GM11168 (cell line): Measurements from ENCODE around the gene SYK.

Experiments
- in situ Hi-C: fragments of 300-500 bp; cut with MboI; formaldehyde crosslinking; loops from one replicate; pipeline ENCODE4 v1.12.0; 2022; ENCODE audit warnings: low sequenced_read_pairs; ENCODE audit not compliant: unreplicated experiment

The SYK gene

DNA sequence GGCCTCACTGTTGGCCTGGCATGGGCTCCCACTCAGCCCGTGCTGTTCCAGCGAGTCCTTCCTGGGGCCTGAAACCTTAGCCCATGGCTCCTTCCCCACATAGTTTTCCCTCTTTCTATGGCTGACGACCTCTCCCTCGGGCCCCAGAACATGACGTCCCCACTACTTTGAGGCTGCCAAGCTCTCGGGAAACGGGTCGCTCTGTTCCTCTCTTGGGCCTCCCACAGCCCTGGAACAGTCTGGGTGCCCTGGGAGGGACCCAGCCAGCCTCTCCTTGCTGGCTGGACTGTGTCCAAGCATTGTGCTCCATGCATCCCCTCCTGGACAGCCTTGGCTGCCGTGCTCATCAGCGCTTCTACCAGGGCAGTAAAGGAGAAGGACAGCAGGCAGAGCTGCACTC, 118.3 kb downstream of the SYK start:
- in situ Hi-C loops: loop anchor here (5.0 to 25.0 kb wide), 2 partner anchors 507 to 742 kb away; no protein-coding TSS in a partner anchor

DNA sequence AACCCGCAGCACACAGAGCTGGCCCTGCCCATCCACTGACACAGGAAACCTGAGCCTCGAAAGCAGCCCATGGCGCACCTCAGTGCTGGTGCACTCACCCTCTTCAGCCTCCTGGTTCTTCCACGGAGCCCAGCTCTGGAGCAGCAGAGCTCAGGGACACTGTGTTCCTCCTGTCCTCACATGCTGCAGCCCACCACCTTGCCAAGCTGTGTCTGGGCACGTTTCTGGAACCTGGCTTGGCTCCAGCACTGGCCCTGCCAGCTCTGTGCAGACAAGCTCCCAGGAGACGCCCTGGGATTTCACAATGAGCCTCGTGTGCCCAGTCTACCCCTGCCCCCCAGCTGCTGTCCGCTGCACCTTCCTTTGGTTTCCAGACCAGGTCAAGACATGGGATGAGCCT, 119.5 kb downstream of the SYK start:
- in situ Hi-C loops: loop anchor here (25.0 kb wide), 1 partner anchor 741 kb away; no protein-coding TSS in a partner anchor

DNA sequence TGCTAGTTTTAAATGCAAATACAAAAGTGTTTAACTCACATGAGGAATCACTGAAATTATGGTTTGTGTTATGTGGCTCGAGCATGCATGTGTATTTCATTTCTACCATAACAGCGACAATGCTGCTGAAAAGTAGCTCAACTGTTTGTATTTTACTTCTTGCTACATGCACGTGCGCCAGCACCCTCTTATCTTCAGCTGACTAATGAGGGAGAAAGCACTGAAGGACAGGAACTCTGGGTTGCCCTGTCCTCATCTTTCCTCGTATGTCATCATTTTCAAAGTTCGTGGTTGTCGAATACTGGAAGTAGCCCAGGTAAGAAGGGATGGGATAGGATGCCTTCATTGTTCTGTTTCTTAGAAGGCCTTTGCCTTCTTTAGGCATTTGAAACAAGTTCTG, 120.3 kb downstream of the SYK start:
- in situ Hi-C loops: loop anchor here (25.0 kb wide), 1 partner anchor 740 kb away; no protein-coding TSS in a partner anchor

DNA sequence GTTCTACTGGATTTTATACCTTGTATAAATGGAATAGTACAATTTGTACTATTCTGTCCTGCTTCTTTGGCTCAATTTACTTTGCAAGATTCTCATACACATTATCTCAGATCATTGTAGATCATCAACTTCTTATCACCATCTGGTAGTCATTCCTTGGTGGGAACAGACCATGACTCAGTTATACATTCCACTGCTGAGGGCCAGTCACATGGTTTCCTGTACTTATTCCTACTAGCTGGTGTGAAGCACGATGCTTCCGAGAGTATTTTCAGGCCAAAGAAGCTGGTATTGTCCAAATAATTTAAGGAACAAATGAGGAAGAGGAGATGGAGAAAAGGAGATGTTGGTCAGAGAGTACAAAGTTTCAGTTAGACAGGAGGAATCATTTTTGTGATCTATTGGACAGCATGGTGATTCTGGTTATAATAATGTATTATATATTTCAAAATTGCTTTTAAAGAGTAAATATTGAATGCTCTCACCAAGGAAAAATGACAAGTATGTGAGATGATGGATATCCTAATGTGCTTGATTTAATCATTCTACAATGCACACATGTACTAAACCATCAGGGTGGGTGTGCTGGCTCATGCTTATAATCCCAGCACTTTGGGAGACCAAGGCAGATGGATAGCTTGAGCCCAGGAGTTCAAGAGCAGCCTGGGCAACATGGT, 124.1 kb downstream of the SYK start:
- in situ Hi-C loops: no loop called here

- in situ Hi-C loops: no loop called here
Observed at GRCh38 chr9:90926936-90927335, 125.3 kb downstream of the SYK start.

GRCh38 chr9:90927496-90927895, 125.9 kb downstream of the SYK start:
- in situ Hi-C loops: no loop called here

DNA sequence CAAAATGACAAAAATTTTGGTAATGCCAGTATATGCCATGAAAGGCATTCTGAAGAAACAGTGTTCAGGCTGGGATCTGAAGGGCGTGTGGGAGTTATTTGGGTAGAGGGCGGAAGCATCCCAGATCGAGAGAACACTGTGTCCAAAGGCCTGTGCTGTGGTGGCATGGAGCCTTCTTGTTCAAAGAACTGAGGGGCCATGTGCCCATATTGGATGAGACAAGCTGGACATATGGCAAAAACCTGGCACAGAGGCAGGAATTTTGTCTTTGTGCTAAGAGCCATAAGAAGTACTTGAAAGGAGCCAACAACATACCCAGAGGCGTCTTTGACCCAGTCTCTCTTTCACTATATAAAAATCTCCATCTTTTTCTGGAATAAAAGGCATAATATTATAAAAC, 128.0 kb downstream of the SYK start:
- in situ Hi-C loops: no loop called here

GRCh38 chr9:90933468-90933867, 131.8 kb downstream of the SYK start:
- in situ Hi-C loops: no loop called here

DNA sequence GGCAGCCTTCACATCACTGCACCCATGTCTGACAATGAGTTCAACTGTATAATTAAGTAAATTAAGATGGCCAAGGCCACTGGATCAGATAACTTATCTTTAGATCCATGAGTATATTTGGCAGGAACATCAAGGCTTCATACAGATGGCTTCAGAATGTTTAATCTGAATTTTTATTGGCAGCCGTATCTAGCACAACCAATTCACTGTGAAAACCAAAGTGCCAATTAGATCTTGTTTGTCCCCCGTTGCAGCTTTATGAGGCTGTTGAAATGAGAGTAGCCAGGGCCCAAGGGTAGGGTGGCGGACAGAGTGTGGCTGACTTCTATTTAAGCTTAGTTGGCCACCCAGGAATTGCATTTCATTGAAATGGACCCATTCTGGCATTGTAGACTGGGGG, 137.7 kb downstream of the SYK start:
- in situ Hi-C loops: no loop called here

DNA sequence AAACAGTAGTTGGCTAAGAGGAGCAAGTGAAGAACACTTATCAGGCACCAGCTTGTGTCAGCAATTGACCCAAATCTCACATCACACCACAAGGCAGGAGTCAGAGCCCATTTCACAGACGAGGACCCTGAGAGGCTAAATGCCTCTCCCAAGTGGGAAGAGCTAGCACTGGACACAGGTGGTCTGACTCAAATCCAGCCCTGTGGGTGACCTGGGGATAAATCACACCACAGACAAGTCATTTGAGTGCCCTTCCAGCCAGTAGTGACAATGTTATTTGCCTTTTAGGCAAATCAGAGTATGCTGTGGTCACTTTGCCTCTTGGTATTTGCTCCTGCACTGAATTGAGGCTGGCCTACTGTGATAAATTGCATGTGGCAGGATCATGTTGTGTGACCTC, 138.7 kb downstream of the SYK start:
- in situ Hi-C loops: no loop called here

DNA sequence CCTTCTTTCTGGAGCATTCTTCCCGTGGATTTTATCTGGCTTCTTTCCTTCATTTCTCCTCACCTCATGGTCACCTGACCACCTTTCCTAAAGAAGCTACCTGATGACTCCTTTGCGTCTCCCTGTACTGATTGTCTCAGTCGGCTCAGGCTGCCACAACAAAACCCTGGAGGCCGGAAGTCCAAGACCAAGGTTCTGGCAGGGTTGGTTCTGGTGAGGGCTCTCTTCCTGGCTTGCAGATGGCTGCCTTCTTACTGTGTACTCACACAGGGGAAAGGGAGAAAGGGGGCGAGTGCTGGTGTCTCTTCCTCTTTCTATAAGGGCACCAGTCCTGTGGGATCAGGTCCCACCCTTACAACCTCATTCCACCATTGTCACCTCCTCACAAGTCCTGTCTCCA, 140.0 kb downstream of the SYK start:
- in situ Hi-C loops: no loop called here

DNA sequence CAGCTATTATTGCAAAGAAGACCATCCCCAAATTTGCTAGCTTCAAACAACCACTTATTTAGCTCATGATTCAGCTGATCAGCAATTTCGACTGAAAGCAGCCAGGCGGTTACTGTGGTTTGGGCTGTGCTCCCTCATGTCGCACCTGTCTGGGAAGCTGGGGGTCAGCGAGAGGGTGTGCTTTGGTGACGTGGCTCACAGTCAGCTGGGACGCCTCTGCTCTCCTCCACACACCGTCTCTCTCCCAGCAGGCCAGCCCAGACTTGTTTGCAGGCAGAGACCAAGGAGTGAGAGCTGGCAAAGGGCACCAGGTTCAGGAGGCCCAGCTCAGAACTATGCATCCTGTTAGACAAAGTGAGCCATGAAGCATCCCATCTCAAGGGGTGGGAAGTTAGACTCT, 140.9 kb downstream of the SYK start:
- in situ Hi-C loops: no loop called here

DNA sequence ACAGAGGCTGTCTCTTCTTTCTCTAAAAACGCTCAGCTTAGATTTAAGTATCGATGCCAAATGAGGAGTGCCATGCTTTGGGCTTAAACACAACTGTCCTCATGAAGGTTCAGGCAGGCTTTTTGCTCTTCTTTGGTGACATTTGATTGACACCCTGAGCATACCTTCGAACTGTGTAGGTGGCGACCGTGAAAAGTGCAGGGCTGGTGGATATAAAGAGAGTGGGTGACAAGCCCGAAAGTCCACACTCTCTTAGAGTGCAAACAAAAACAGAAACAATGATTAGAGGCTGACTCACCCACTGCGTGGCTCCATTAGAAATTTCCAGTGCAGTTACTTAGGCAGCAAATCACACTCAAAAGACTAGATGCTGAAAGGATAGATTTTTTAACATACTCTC, 141.7 kb downstream of the SYK start:
- in situ Hi-C loops: no loop called here

DNA sequence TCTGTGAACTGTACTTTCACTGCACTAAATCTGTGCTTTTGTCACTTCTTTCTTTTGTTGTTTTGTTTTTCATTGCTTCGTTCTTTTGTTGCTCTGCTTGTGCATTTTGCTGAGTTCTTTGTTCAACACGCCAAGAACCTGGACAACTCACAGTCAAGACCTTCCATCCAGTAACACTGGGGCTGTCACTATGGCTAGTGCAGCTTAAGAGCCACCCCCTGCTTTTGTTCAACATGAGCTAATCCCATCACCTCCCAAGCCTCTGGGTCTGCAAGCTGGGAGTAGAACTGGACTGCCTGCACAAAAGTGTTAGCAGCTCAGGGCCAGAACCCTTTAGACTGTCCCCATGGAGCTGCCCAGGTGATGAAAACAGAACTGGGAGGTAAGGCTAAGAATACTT, 143.7 kb downstream of the SYK start:
- in situ Hi-C loops: no loop called here

DNA sequence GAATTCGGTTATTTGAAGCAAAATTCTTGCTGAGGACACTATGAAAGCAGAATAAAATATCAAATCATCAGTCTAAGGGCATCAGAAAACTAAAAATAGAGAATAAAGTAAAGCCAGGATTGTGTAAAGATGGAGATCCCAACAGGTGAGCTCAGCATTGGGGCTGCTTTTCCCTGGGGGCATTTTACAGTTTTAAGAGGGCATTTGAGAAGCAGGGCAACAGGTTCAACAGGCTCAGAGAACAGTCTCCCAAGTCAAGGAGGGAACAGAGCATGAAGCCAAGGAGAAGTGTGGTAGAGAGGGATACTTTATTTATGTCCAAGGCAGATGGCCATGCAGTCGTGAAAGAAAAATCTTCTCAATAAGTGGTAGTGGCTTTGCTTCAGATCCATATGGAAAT, 145.4 kb downstream of the SYK start:
- in situ Hi-C loops: no loop called here
